Measurements from ENCODE around the gene CES4A.

Gene CES4A

GRCh38 chr16:67040166-67040565 lies 51.8 kb downstream of the CES4A start:
- H3K4me1 ChIP-seq (ENCODE audit: control insufficient read depth, insufficient read depth, low read length): peaks cover 9% of the 10 kb centered on the region; the same call in 1 of the 2 replicates
- H3K4me3 ChIP-seq (ENCODE audit: low read depth, low read length): no peak overlapping the region
- H3K9me3 ChIP-seq (ENCODE audit: control insufficient read depth, insufficient read depth, low read depth, low read length): no peaks in the 10 kb centered on the region
- TF ChIP-seq ZNF18 (tag by site-specific recombination; IDR thresholded peaks at IDR 0.05): no peak
- no peak for TF ChIP-seq ZBTB26 (tag by site-specific recombination; optimal IDR thresholded peaks at IDR 0.05)
- TF ChIP-seq ZNF2 (tag by site-specific recombination; IDR thresholded peaks at IDR 0.05): no peak
- TF ChIP-seq KLF8 (tag by site-specific recombination; IDR thresholded peaks at IDR 0.05): no peak
- no peak for TF ChIP-seq ZNF223 (tag by site-specific recombination; IDR thresholded peaks at IDR 0.05)
- no peak for TF ChIP-seq ZNF701 (tag by site-specific recombination; IDR thresholded peaks at IDR 0.05)
- no peak for TF ChIP-seq ZBTB7A (tag by site-specific recombination; IDR thresholded peaks at IDR 0.05; ENCODE audit: low read depth)
- TF ChIP-seq ZNF239 (tag by site-specific recombination; IDR thresholded peaks at IDR 0.05): no peak
- no peak for TF ChIP-seq ZNF138 (tag by site-specific recombination; IDR thresholded peaks at IDR 0.05; ENCODE audit: borderline replicate concordance)
- no peak for TF ChIP-seq ZNF391 (tag by site-specific recombination; IDR thresholded peaks at IDR 0.05; ENCODE audit: borderline replicate concordance, low read depth)
- TF ChIP-seq TCF7L2 (IDR thresholded peaks at IDR 0.05; ENCODE audit: borderline replicate concordance, low read depth, low read length): no peak
- no peak for TF ChIP-seq SP3 (tag by site-specific recombination; IDR thresholded peaks at IDR 0.05)
- TF ChIP-seq CTCF (tag by site-specific recombination; IDR thresholded peaks at IDR 0.05): no peak
- TF ChIP-seq ZNF645 (tag by site-specific recombination; IDR thresholded peaks at IDR 0.05): no peak
- no peak for TF ChIP-seq ZNF555 (tag by site-specific recombination; conservative IDR thresholded peaks at IDR 0.05)
- no peak for TF ChIP-seq ZNF214 (tag by site-specific recombination; IDR thresholded peaks at IDR 0.05; ENCODE audit: borderline replicate concordance)
- no peak for TF ChIP-seq ZNF560 (tag by site-specific recombination; IDR thresholded peaks at IDR 0.05; ENCODE audit: borderline replicate concordance)
- ChIA-PET CTCF (interaction anchor here (0.9 kb wide), 1 partner anchor 12 kb away, joined by 3 read pairs; no protein-coding TSS in a partner anchor), POLR2A (no interaction called here)
- H3K27ac ChIP-seq (ENCODE audit: extremely low read depth, low read depth, low read length): no peak overlapping the region
- H3K36me3 ChIP-seq (ENCODE audit: control insufficient read depth in 2 of 2, insufficient read depth in 1 of 2, low read length in 2 of 2): peaks cover 8 to 25% of the 10 kb centered on the region in 2 experiments; a peak in 2 of 3 replicates

- CTCF ChIA-PET: interaction anchor here (0.7 to 1.2 kb wide), 2 partner anchors 23 to 94 kb away, joined by 3 to 10 read pairs; no protein-coding TSS in a partner anchor
- H3K9me3 ChIP-seq (ENCODE audit: control insufficient read depth, insufficient read depth, low read depth, low read length): no peaks in the 10 kb centered on the region
- peaks cover 9% of the 10 kb centered on the region; the same call in 1 of the 2 replicates for H3K4me1 ChIP-seq (ENCODE audit: control insufficient read depth, insufficient read depth, low read length)
- POLR2A ChIA-PET: interaction anchor here (1.9 kb wide), 1 partner anchor 10 kb away, joined by 8 read pairs; no protein-coding TSS in a partner anchor
- no peak overlapping the region for H3K4me3 ChIP-seq (ENCODE audit: low read depth, low read length)
- H3K27ac ChIP-seq (ENCODE audit: extremely low read depth, low read depth, low read length): no peak overlapping the region
- H3K36me3 ChIP-seq (ENCODE audit: control insufficient read depth in 2 of 2, insufficient read depth in 1 of 2, low read length in 2 of 2): peaks cover 8 to 25% of the 10 kb centered on the region in 2 experiments; a peak in 2 of 3 replicates
- TF ChIP-seq ZNF791 (tag by site-specific recombination; IDR thresholded peaks at IDR 0.05): no peak
- no peak for TF ChIP-seq ZNF426 (tag by site-specific recombination; IDR thresholded peaks at IDR 0.05)
- TF ChIP-seq MYNN (tag by site-specific recombination; IDR thresholded peaks at IDR 0.05; ENCODE audit: borderline replicate concordance): no peak
- TF ChIP-seq ZNF701 (tag by site-specific recombination; IDR thresholded peaks at IDR 0.05): no peak
- TF ChIP-seq ZNF549 (tag by site-specific recombination; IDR thresholded peaks at IDR 0.05): no peak
- no peak for TF ChIP-seq ZSCAN16 (tag by site-specific recombination; IDR thresholded peaks at IDR 0.05)
- TF ChIP-seq ZNF76 (tag by site-specific recombination; IDR thresholded peaks at IDR 0.05; ENCODE audit: borderline replicate concordance, low read depth): no peak
- TF ChIP-seq ZNF121 (tag by site-specific recombination; IDR thresholded peaks at IDR 0.05): no peak
- TF ChIP-seq ZNF571 (tag by site-specific recombination; IDR thresholded peaks at IDR 0.05): no peak
- no peak for TF ChIP-seq ZNF335 (tag by site-specific recombination; conservative IDR thresholded peaks at IDR 0.05)
- TF ChIP-seq ZNF423 (tag by site-specific recombination; IDR thresholded peaks at IDR 0.05): no peak
- TF ChIP-seq KLF7 (tag by site-specific recombination; IDR thresholded peaks at IDR 0.05; ENCODE audit: borderline replicate concordance): no peak
- no peak for TF ChIP-seq ZNF398 (tag by site-specific recombination; IDR thresholded peaks at IDR 0.05)
Observed at GRCh38 chr16:67040906-67041305, 52.5 kb downstream of the CES4A start.

Data from HEK293 (cell line).